Kidney tubule cell (primary cell): ENCODE measurements around the gene LRRC4C.
"Not testable (repeated sequence)": the region's sequence is repeated elsewhere in the genome, so short reads cannot be mapped to it uniquely, and the experiment has no call there.

Experiments
- DNase-seq: peaks from one replicate; pipeline ENCODE4 v3.0.0-alpha.2; 2018; ENCODE audit warnings: low spot score

LRRC4C gene

DNA sequence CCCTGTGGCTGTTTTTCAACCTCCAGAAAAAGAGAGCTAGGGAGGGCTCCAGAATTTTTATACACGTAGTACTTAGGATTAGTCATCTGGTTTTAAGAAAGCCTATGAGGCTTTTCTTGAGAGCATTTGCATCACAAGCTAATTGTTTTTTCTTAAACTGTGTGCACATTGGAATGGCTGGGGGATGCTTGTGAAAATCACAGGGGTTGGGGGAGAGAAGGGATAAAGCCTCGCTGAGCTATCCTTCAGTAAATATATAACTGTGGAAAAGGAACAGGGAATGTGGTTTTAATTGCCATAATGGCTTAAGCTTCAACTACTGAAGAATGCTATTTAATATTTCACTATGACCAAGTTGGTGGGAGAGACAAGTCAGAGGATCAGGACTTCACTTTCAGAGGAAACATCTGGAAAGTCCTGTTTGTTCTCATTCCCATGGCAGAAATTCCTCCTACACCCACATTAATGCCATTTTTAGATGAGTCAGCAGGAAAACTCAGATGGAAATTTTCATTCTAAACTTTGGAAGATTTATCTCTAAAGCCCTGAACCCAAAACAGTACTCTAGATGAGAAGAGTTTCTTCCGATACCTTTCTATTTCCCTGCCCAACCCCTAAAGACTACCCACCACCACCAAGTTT lies 591.3 kb downstream of the LRRC4C start:
- peak; percentile 77 for DNase-seq

DNA sequence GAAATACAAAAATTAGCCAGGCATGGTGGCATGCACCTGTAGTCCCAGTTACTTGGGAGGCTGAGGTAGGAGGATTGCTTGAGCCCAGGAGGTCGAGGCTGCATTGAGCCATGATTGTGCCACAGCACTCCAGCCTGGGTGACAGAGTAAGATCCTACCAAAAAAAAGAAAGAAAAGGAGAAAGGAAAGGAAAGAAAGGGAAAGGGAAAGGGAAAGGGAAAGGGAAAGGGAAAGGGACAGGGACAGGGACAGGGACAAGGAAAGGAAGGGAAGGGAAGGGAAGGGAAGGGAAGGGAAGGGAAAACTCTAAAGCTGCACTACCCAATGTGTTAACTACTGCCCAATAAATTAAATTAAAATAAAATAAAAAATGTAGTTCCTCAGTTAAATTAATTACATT lies 601.7 kb downstream of the LRRC4C start:
- DNase-seq: not testable (repeated sequence)

DNA sequence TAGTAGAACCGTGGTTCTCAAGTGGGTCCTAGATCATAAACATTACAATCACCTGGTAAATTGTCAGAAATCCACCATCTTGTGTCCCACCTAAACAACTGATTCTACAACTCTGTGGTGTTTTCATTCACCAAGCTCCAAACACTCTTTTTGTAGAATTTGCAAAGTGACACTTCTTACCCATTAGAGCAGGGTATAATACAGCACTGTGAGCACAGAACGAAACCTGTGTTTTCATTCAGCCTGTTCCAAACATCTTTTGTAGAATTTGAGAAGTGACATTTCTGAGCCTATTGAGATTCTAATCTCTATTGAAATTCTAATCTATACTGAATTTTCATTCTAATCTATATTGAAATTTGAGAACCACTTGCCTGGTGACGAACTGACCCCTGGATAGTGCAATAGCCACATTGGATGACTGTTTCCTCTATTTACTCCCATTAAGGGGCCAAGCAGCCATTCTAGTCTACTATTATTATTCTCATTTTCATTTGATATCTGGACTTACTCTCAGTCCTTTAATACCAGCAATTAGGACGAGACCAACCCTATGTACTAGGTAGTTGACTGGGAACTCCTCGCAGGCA lies 616.6 kb downstream of the LRRC4C start:
- DNase-seq: no peak

DNA sequence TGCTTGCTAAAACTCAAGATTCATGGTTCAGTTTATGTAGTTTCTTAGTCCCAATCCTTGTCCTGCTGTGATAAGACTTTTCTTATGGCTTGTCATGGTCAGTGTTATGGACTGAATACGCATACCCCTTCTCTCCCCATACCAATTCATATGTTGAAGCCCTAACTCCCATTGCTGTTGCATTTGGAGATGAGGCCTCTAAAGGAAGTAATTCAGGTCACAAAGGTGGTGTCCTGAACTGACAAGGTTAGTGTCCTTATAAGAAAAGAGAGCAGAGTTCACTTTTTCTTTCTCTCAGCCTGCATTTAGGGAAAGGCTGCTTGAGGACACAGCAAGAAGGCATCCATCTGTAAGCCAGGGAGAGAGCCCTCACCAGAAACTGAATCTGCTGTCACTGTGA lies 618.2 kb downstream of the LRRC4C start:
- no peak for DNase-seq

DNA sequence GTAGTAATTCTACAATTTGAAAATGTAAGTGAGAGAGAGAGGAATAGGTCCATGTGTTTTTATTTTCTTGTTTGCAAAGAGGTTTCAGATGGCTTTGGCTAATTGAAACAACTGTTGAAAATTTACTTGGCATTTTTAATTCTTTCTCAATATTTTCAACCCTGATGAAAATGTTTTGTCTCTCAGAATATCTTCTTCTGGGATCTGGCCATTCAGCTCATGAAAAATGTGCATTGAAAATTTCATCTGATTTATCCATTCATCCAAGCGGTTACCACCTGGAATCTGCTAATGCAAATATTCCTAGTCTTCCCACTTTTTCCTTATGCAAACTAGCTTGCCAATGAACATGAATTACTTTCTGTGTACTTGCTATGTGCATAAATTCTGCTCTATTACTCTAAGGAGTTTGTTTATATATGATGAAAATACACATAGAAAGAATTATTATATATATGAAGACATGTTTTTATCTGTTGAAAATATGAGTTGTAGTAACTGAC lies 621.2 kb downstream of the LRRC4C start:
- no peak for DNase-seq

DNA sequence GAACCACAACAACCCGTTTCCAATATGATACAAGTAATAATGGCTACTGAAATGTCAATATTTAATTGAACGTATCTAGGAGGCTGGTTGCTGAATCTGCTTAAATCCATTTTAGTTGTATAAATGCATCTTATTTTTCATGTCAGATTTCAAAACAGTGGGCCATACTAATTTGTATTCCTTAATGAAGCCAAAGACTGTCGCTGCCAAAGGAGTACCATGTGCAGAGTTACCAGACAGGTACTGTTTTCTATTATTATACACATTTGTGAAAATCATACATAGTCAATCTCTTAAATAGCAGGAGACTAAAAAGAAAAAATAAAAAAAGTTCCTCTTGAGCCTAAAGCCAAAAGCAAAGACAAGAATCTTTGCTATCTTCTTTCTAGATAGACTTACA lies 632.3 kb downstream of the LRRC4C start:
- no peak for DNase-seq

DNA sequence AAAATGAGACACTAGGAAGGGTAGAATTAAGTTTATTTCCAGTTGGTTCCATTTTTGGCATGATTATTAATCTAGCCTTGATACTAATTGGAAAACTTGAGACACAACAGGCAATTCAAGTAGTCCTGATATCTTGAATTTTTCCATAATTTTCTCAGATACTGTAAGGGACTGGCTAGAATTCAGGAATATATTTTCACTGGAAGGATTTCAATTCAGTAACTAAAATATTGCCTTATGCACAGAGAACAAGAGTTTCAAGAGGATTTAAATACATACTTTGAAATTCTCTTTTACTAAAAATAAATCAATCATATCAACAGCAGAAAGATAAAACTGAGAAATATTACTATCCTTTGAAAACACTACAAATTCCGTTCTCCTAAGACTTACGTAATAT lies 632.9 kb downstream of the LRRC4C start:
- no peak for DNase-seq

DNA sequence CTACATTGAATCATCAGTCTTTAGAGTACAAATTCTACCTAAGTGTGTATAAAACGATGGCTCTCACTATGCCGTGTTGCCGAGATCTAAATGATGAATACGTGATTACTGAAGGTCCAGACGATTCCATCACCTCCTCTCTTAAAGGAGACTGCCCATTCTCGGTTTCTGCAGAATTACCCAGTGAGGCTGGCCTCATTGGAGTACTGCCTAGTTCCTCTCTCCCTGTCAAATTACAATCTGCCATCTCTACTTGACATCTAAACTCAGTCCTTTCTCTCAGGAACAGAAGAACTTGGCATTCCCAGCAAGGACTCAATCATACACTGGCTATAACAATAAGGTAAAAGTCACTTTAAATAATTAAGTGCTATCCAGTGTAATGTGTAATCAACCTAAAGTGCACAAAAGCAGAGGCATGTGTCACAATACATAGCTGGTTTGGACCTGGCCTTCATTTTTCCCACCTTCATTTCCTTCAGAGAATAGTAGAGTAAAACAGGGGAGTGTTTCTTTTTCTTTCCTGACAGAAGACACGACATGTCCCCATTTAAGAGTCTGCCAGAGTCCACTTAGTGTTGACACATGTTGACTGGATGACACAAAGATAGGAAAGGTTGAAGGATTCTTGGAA lies 634.1 kb downstream of the LRRC4C start:
- no peak for DNase-seq

DNA sequence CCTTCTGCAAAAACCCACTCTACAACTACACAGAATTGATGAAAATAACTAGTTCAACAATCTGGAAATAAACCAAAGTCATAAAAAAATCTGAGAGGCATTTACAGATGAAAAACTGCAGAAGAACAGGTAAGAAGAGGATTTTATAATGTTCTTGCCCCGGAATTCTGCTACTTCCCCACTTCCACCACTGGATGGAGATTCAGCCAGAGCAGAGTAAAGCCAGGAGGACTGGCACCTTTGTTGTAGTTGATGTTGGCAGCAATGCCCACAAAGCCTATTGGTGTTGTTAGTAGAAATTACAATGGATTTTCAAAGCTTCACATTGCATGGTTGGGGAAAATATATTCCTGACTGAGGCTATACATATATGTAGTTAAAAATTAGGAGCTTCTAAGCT lies 640.2 kb downstream of the LRRC4C start:
- DNase-seq: peak; percentile 3

DNA sequence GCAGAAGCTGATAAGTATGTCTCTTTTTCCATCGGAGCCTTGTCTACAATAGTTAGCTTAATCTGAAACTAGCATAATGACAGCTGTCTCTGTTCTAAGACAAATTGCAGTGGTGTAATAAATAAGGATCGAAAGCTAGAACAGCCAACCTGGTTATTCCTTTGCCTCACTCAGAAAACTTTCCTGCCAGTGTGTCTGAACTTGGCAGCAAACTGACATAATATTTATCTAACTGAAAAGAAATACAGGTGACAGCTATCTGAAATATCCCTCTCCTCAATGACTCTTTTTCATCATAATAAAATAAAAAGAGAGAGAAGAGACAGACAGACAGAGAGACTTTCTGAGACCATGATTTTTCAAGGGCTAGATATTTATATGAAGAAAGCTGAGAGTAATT lies 642.5 kb downstream of the LRRC4C start:
- DNase-seq: no peak

DNA sequence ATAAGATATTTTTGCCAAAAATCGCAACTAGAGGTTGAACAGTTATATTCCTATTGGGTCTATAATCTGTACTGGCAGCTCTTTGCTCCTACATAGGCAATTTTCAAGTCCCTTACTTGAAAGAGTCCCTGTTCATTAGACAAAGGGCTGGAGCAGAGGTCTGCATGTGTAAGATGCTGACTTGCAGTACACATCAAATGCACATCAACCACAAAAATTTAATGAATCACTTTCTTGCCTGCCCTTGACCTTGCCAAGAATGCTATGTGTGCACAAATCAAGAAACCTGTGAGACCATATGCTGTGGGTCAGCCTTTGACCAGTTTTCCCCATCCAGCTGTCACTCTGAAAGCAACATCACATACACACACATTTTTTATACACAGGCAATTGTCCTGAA lies 661.5 kb downstream of the LRRC4C start:
- DNase-seq: peak; percentile 83

DNA sequence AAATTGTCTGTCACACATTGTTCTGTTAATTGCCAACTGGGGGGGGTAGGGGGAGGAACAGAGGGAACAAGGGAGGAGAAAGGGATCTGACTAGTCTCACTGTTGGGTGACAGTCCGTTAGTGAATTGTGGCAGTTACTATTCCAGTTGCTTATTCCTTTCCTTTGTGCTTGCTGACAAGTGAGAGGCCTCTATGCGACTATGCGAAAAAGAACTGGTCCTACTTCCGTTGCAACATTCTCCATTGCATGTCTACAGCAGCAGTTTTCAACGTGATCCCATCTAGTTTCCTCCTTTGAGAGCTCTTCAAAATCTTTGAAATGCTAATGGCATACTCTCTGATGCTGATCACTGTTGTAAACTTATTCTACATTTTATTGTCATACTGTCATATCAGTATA lies 672.2 kb downstream of the LRRC4C start:
- DNase-seq: no peak

DNA sequence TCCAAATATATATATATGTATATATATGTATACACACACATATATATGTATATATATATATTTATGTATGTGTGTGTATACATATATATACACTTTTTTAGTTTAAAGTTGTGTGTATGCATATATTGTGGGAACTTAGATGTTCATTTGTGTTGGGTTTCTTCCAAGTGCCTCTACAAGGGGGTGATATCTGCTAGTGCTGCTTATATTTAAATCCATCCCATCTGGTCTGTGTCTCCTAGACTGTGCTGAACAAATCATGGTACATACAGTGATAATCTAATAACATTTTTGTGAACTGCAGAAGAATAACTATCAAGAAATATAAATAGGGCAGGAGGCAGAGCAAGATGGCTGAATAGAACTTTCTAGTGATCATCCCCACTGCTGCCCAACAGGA lies 696.4 kb downstream of the LRRC4C start:
- no peak for DNase-seq

DNA sequence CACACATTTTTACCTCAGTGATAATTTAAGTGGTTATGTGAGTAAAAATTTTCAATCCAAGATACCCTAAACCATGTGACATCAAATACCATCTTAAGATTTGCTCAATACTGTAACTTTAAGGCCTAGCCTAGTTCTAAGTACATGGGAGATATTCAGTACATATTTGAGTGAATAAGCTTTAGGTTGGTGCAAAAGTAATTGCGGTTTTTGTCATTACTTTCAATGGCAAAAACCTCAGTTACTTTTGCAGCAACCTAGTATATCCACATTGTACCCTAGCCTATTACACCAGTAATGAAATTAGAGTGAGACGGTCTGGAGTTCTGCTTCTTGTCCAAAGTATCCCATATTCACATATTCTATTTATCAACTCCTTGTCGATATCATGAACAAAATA lies 700.1 kb downstream of the LRRC4C start:
- no peak for DNase-seq

DNA sequence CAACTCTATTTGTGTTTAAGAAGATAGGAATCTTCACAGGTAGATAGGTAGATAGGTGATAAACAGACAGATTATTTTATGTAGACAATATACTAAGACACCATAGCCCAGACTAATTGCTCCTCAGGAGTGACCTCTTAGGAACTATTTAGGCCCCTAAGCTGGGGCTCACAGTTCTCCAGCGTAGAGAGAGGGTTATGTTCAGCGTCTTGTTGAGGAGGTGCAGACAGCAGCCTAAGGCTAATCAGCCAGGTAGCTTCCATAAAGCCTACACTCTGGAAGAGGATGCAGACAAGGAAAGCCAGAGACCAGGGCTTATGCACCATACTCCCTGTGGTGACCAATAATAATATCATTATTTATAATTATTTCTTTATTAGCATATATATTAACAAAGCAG lies 705.2 kb downstream of the LRRC4C start:
- no peak for DNase-seq

DNA sequence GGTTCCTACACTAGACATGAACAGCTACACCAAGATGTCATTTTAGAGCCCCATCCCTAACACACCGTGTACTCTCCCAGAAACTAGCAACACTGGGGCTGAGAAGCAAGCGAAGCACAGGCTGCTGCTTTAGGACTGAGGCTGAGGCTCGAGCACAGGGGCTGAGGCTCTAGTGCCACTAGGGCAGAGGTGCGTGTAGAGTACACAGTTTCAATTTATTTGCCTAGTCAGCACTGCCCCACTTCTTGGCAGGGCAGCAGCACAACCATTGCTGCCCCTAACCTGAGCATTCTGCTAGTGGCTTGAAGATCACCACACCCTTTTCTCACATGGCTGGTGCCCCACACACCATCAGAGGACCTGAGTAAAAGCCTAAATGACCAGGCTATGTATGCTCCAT lies 713.2 kb downstream of the LRRC4C start:
- no peak for DNase-seq

DNA sequence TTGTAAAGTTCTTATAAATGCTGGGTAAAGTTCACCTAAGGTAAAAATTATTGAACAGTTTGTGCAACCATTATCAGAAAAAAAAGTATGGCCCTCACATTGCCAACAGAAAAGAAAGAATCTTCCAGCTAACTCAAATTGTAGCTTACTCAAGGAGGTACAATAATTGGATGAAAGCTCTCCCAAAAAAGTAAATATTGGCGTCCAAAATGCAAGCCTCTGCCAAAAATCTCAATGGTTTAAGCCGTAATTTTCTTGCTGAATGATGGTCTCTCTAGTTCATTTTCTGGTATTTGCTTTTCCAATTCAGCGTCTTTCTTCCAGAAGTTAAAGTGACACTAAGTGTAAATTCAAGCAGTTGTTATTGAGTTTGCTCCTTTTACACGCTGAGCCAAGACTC lies 727.3 kb downstream of the LRRC4C start:
- no peak for DNase-seq

DNA sequence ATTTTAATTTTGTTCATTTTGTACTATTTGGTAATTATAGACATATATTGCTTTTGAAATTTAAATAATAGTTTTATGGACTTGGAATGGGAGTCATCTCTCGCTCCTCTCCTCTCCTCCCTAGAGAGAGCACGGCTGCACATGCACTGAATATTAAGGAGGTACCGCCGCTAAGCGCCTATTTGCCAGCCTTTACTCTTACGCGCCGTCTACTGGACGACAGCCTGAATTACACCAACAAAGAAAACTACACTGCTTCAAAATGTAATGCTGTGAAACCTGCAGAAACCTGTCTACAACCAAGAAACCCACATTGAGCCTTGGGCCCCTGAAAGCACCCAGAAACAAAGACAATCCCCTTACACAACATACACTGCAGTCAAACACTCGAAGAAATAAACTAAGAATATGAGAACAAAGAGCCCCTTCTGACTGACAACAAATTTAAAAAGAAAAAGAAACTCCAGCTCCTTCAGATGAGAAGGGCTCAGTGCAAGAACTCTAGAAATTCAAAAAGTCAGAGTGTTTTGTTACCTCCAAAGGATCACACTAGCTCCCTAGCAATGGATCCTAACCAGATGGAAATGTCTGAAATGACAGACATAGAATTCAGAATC lies 737.2 kb downstream of the LRRC4C start:
- DNase-seq: peak; percentile 61

DNA sequence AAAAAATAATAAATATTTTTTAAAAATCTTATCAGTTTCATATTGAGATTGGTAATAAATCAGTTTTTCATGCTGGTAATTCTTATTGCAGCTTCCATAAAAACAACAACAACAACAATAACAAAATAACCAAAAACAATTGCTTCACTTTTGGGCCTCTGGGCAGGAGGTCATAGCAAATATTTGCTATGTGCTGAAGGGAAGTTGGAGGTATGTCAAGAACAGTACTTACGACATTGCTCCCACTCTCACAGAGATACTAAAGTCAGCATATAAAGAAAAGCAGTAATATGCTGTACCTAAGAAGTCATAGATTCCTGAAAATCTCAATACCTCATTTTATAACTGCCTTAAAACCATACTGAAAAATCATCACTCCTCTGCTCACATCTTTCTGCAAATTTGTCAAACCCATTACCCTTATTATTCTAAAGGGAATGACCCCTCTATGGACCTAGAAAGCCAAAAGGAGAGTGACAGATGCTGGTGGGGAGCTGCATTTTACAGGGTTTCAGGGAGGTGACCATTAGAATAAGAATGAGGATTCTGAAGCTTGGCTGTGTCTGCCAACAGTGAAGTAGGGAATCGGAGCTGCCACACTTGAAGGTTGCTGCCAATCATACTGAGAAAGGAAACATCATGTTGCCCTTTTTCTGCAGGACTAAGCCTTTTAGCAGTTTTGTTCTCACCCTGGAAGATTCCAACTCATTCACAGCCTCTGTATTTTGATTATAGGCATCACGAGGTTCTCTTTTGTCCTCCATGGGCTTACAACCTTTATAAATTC lies 742.9 kb downstream of the LRRC4C start:
- DNase-seq: no peak

DNA sequence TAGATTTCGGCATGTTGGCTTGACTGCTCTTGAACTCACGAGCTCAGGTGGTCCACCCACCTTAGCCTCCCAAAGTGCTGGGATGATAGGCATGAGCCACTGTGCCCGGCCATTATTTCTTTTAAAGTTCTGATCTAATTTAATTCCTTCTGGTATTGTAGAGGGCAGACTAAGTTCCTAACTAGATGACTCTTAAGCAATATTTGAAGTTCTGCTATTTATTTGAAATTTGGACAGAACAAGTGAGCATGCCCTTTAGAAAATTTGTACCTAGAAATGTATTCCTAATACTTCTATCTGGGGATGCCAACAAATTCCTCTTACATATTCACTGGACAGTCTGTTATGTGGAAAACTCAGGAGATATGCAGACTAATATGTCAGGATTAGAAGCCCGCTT lies 746.4 kb downstream of the LRRC4C start:
- no peak for DNase-seq

DNA sequence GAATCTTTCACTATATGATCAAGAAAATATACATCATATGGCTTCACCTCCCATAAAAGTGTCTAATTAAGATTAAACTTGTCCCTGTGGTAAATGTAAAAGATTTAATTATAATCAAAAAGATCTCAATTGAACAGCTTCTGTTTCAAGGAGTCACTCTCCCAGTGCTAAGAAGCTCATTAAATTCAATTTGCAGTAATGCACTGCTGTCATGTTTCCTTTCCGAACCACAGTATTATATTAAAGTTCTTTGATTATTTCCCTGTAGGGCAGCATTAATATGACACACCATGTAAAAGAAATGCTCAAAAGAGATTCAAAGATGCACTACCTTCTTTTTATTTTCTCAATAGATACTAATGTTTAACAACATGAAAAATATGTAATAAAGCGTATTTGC lies 758.4 kb downstream of the LRRC4C start:
- DNase-seq: no peak

DNA sequence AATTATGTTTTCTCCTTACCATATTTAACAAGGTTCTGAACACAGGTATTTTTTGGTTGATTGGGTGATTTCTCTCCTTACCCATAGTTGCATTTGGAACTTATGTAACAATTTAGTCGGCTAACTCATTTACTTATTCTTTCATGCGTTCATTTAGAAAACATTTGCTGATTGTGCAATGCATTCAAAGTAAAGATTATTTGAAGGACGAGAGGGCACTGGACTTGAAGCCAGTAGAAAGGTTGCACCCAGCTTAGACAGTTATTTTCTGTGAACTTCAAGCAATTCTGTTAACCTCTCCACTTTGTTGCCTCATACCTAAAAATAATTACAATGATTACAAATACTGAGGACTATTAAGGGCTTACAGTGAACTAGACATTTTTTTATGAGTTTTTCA lies 769.6 kb downstream of the LRRC4C start:
- DNase-seq: no peak
